Measurements from ENCODE around the gene NEU2. TPM values are rescaled to one million over a fixed set of nuclear protein-coding genes. Genes with fewer than 3 reads are reported as not detected.
A peak's percentile ranks its signal among the peaks of the same experiment; 100 is the strongest.

The NEU2 gene
- total and polyA plus RNA-seq, 9 of the 15 experiments (the other 6 are each of a cell fraction or from before 2014, with no cell fraction given): not detected

DNA sequence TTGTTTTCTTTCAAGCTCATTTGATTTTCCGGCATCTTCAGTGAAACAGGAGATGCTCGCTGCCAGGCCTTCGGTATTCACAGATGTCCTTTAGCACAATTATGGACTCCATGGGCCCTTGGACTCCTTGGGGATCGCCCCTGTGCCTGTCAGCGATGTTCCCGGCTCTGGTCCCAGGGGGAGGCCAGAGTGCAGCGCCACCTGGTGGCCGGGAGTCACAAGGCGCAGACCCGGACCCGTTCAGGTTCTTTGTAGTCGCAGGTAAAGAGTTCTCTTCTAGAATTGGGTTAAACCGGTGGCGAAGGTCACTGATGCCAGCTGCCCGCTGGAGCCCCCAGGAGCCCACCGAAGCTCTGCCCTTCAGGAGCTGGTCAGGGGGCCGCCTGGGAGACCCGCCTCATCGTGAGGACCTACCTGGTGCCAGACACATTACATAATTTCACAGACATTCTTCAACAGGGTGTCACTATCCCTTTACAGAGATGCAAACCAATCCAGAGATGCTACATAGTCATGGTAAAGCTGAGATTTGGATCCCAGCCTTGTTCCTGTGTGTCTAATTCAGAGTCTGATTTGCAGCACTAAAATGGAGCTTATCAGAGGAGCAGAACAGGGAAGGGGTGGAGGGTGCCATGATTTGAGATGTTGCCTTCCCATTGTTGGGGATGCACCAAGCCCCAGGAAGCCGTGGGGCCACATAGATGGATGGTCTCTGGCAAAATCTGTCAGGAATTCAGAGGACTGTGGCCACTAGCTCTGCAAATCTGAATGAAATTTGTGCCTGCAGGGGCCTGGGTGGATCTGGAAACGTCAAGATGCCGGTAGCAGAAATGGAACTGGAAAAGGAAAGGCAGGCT lies 21.7 kb downstream of the NEU2 start (continued):
- TF ChIP-seq, protein P1, sequence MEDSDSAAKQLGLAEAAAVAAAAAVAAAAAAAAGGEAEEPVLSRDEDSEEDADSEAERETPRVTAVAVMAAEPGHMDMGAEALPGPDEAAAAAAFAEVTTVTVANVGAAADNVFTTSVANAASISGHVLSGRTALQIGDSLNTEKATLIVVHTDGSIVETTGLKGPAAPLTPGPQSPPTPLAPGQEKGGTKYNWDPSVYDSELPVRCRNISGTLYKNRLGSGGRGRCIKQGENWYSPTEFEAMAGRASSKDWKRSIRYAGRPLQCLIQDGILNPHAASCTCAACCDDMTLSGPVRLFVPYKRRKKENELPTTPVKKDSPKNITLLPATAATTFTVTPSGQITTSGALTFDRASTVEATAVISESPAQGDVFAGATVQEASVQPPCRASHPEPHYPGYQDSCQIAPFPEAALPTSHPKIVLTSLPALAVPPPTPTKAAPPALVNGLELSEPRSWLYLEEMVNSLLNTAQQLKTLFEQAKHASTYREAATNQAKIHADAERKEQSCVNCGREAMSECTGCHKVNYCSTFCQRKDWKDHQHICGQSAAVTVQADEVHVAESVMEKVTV (CRISPR knock-in tag; IDR thresholded peaks at IDR 0.05): 0 out of 2 replicates have a peak, but pooled peaks have one; percentile 7
- TF ChIP-seq RCOR1 (IDR thresholded peaks at IDR 0.05; ENCODE audit: borderline replicate concordance in 1 of 2, low read depth in 2 of 2, low read length in 2 of 2) (0 out of 4 replicates have a peak, but pooled peaks of 1 of the 2 experiments have one; percentile 11), XRCC5 (IDR thresholded peaks at IDR 0.05; ENCODE audit: low read depth, low read length) (peak; percentile 58; the same call in 1 of the 2 replicates), SMC3 (conservative IDR thresholded peaks at IDR 0.05; ENCODE audit: insufficient read depth, low read depth, low read length) (peak; percentile 60), RAD21 (CRISPR knock-in tag; conservative IDR thresholded peaks at IDR 0.05 in 1 of 2, IDR thresholded peaks at IDR 0.05 in 1 of 2) (peak; percentile 23 to 62; a peak in 3 of 4 replicates)
- TF ChIP-seq, protein P2, sequence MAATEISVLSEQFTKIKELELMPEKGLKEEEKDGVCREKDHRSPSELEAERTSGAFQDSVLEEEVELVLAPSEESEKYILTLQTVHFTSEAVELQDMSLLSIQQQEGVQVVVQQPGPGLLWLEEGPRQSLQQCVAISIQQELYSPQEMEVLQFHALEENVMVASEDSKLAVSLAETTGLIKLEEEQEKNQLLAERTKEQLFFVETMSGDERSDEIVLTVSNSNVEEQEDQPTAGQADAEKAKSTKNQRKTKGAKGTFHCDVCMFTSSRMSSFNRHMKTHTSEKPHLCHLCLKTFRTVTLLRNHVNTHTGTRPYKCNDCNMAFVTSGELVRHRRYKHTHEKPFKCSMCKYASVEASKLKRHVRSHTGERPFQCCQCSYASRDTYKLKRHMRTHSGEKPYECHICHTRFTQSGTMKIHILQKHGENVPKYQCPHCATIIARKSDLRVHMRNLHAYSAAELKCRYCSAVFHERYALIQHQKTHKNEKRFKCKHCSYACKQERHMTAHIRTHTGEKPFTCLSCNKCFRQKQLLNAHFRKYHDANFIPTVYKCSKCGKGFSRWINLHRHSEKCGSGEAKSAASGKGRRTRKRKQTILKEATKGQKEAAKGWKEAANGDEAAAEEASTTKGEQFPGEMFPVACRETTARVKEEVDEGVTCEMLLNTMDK (IDR thresholded peaks at IDR 0.05; ENCODE audit: borderline replicate concordance, insufficient read depth, low read depth, low read length, poor library complexity, severe bottlenecking): peak; percentile 40
- TF ChIP-seq, protein P3, sequence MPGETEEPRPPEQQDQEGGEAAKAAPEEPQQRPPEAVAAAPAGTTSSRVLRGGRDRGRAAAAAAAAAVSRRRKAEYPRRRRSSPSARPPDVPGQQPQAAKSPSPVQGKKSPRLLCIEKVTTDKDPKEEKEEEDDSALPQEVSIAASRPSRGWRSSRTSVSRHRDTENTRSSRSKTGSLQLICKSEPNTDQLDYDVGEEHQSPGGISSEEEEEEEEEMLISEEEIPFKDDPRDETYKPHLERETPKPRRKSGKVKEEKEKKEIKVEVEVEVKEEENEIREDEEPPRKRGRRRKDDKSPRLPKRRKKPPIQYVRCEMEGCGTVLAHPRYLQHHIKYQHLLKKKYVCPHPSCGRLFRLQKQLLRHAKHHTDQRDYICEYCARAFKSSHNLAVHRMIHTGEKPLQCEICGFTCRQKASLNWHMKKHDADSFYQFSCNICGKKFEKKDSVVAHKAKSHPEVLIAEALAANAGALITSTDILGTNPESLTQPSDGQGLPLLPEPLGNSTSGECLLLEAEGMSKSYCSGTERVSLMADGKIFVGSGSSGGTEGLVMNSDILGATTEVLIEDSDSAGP (CRISPR knock-in tag; IDR thresholded peaks at IDR 0.05): no peak
- TF ChIP-seq, protein P4, sequence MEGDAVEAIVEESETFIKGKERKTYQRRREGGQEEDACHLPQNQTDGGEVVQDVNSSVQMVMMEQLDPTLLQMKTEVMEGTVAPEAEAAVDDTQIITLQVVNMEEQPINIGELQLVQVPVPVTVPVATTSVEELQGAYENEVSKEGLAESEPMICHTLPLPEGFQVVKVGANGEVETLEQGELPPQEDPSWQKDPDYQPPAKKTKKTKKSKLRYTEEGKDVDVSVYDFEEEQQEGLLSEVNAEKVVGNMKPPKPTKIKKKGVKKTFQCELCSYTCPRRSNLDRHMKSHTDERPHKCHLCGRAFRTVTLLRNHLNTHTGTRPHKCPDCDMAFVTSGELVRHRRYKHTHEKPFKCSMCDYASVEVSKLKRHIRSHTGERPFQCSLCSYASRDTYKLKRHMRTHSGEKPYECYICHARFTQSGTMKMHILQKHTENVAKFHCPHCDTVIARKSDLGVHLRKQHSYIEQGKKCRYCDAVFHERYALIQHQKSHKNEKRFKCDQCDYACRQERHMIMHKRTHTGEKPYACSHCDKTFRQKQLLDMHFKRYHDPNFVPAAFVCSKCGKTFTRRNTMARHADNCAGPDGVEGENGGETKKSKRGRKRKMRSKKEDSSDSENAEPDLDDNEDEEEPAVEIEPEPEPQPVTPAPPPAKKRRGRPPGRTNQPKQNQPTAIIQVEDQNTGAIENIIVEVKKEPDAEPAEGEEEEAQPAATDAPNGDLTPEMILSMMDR (IDR thresholded peaks at IDR 0.05 in 2 of 3, conservative IDR thresholded peaks at IDR 0.05 in 1 of 3; ENCODE audit: insufficient read depth in 2 of 3, low read depth in 1 of 3, low read length in 3 of 3): peak; percentile 65 to 90 (median 72)
